Fibroblast of villous mesenchyme (primary cell): ENCODE results near the gene TSPAN5. TPM values are rescaled to one million over a fixed set of nuclear protein-coding genes. Genes with fewer than 3 reads are reported as not detected.

Experiments
- DNase-seq: peaks from one replicate; pipeline ENCODE4 v3.0.0-alpha.2; 2010; ENCODE audit warnings: low read depth
- H3K4me3 ChIP-seq: 2 replicates; pipeline ENCODE4 v1.5.1; 2011; ENCODE audit warnings: low read depth, mild to moderate bottlenecking, low read length
- CTCF ChIP-seq: IDR thresholded peaks from 2 replicates; pipeline ENCODE4 v1.5.1; 2012; ENCODE audit warnings: low read depth, mild to moderate bottlenecking, low read length; ENCODE audit not compliant: insufficient read depth
- total RNA-seq: library from RNA; depleted of rRNA; stranded (reverse); fragments of >200 nt; gene quantifications from 2 replicates; pipeline ENCODE4 v1.2.3, GENCODE V29; 2012

TSPAN5 gene
- total RNA-seq, 1 donor = 50.5 TPM

- DNase-seq = no peak
- no peak for TF ChIP-seq CTCF
- H3K4me3 ChIP-seq = no peak overlapping the region
Observed at GRCh38 chr4:98620087-98620784, 38.2 kb downstream of the TSPAN5 start.

- TF ChIP-seq CTCF = no peak
- H3K4me3 ChIP-seq = no peak overlapping the region
Observed at GRCh38 chr4:98619180-98619579, 39.2 kb downstream of the TSPAN5 start.

GRCh38 chr4:98618680-98619079 lies 39.7 kb downstream of the TSPAN5 start:
- no peak for TF ChIP-seq CTCF
- DNase-seq = no peak
- no peak overlapping the region for H3K4me3 ChIP-seq

More at GRCh38 chr4:98619180-98619579, 39.2 kb downstream of the TSPAN5 start:
- DNase-seq = no peak

GRCh38 chr4:98617358-98618047 lies 40.9 kb downstream of the TSPAN5 start:
- no peak overlapping the region for H3K4me3 ChIP-seq
- no peak for TF ChIP-seq CTCF
- no peak for DNase-seq

GRCh38 chr4:98615991-98616390 lies 42.4 kb downstream of the TSPAN5 start:
- no peak for DNase-seq
- no peak for TF ChIP-seq CTCF
- H3K4me3 ChIP-seq = no peak overlapping the region

GRCh38 chr4:98614662-98615061 lies 43.7 kb downstream of the TSPAN5 start:
- TF ChIP-seq CTCF = no peak
- no peak for DNase-seq
- no peak overlapping the region for H3K4me3 ChIP-seq

- no peak for DNase-seq
- no peak overlapping the region for H3K4me3 ChIP-seq
- no peak for TF ChIP-seq CTCF
Observed at GRCh38 chr4:98614094-98614493, 44.3 kb downstream of the TSPAN5 start.
